ENCODE measurements around the gene ATRNL1. TPM values are rescaled to one million over a fixed set of nuclear protein-coding genes. Genes with fewer than 3 reads are reported as not detected.

Gene ATRNL1
- total RNA-seq, 1 experiment from 2014 or later = 1.3 TPM

GRCh38 chr10:115996031-115996430 lies 902.9 kb downstream of the ATRNL1 start:
- Histone ChIP-seq H3K4me2 (ENCODE audit: low read length) (no peak overlapping the region), H3K4me1 (ENCODE audit: control insufficient read depth in 1 of 2, insufficient read depth in 2 of 2, low read length in 2 of 2) (no peaks in the 10 kb centered on the region), H3K27ac (ENCODE audit: low read depth, low read length) (no peak overlapping the region), H3K79me2 (ENCODE audit: insufficient read depth, low read length) (no peaks in the 10 kb centered on the region), H3K4me3 (replicated peaks in 1 of 2; ENCODE audit: low read depth in 1 of 2, low read length in 2 of 2) (no peak overlapping the region), H4K20me1 (ENCODE audit: insufficient read depth) (no peaks in the 10 kb centered on the region), H3K9ac (ENCODE audit: low read length) (no peak overlapping the region), H3K36me3 (ENCODE audit: control insufficient read depth in 1 of 2, insufficient read depth in 2 of 2, low read length in 2 of 2) (no peaks in the 10 kb centered on the region), H3K9me2 (ENCODE audit: insufficient read depth) (no peaks in the 10 kb centered on the region), H3K9me3 (ENCODE audit: control insufficient read depth in 1 of 2, insufficient read depth in 1 of 2, low read depth in 1 of 2, low read length in 2 of 2) (no peaks in the 10 kb centered on the region), H2AFZ (ENCODE audit: low read depth, low read length, poor library complexity, severe bottlenecking) (no peak overlapping the region), H3K27me3 (ENCODE audit: insufficient read depth, low read length) (peaks cover 8% of the 10 kb centered on the region)
- DNase-seq (ENCODE audit: low read depth, low spot score) (no peak), ATAC-seq (no peak)
- TF ChIP-seq EGR1 (IDR thresholded peaks at IDR 0.05; ENCODE audit: low read depth) (no peak), POLR2A (IDR thresholded peaks at IDR 0.05; ENCODE audit: borderline replicate concordance, extremely low read depth, insufficient read depth, insufficient read length) (no peak), CEBPB (IDR thresholded peaks at IDR 0.05; ENCODE audit: low read depth) (no peak), SRF (IDR thresholded peaks at IDR 0.05; ENCODE audit: low read depth) (no peak), POLR2AphosphoS5 (IDR thresholded peaks at IDR 0.05; ENCODE audit: low read depth, low read length) (no peak), ZFX (IDR thresholded peaks at IDR 0.05) (no peak), EZH2phosphoT487 (IDR thresholded peaks at IDR 0.05; ENCODE audit: borderline replicate concordance) (no peak), SIN3A (IDR thresholded peaks at IDR 0.05; ENCODE audit: low read depth) (no peak), CTCF (IDR thresholded peaks at IDR 0.05 in 2 of 3, conservative IDR thresholded peaks at IDR 0.05 in 1 of 3; ENCODE audit: borderline replicate concordance in 1 of 3, insufficient read depth in 1 of 3, low read depth in 2 of 3, low read length in 2 of 3) (no peak), ELF1 (IDR thresholded peaks at IDR 0.05; ENCODE audit: borderline replicate concordance, low read depth) (no peak), ZNF274 (IDR thresholded peaks at IDR 0.05; ENCODE audit: low read depth, low read length) (no peak), JUND (IDR thresholded peaks at IDR 0.05) (no peak)
- POLR2A ChIA-PET = no interaction called here
- CTCF ChIA-PET = no interaction called here
- intact Hi-C loops (cut with micrococcal nuclease) = no loop called here
- no TSS peak for BruUV-seq (replicated peaks)
- RAD21 ChIA-PET (ENCODE audit: low non-redundant PET in 1 of 2, low total read pairs in 2 of 2, uncharacterized antibody in 2 of 2, unreplicated experiment in 2 of 2) = no interaction called here
